Measurements from ENCODE around the gene C10orf105. TPM values are rescaled to one million over a fixed set of nuclear protein-coding genes. Genes with fewer than 3 reads are reported as not detected.

C10orf105 gene
- total RNA-seq, 1 experiment from 2014 or later = not detected

DNA sequence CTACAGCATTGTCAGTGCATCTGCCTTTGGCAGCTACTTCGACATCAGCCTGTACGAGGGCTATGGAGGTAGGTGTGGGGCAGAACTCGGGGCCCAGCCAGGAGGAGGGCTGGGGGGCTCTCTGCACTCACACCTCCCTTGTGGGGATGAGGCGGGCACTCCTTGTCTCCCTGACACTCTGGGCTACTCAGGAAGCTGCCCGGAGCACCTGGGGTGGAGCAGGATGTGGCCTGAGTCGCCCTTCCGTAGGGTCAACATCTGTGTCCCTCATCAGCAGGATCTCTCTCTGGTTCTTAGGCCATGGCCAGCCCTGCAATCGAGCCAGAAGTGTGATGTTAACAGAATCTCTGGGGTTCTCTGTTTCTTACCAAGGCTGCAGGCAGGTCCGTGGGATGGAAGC is 40.2 kb downstream of the C10orf105 start:
- no peaks in the 10 kb centered on the region for H3K36me3 ChIP-seq
- H3K27me3 ChIP-seq = no peaks in the 10 kb centered on the region
- H3K9me3 ChIP-seq (replicated peaks) = no peaks in the 10 kb centered on the region
- H3K4me1 ChIP-seq = no peaks in the 10 kb centered on the region
- no peak for DNase-seq
- H3K27ac ChIP-seq = no peak overlapping the region
- no peak overlapping the region for H3K4me3 ChIP-seq

DNA sequence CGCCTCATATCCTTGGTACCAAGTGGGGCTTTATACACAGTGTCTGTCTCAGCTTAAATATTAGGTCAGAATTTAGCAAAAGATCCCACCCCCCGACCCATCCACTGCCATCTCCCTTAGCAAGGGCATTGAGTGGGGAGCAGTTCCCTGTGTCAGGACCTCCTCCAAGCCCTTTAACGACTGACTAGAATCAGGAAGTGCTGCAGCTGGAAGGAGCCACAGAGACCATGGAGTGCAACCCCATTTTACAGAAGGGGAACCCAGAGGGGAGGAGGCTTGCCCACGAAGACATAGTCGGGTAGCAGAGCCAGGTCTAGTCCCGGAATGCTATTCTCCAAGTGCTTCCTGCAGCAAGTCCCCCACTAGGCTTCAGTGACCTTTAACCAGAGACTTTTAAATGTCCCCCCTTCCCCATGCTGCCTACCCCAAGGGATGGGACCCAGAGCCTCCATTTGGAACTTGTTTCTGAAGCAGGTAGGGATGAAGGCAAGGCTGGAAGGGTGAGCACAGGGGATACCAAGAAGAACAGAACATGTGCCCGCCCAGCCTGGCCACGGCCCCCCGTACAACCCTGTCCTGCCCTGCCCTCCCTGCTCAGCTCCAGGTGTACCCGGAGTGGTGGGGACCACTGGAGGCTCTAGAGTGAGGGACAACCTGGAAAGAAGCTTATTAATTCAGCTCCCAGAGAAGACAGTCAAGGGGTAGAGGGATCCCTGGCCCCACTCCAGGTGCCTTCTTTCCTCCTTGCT is 41.3 kb downstream of the C10orf105 start:
- no peaks in the 10 kb centered on the region for H3K4me1 ChIP-seq
- H3K27me3 ChIP-seq = no peaks in the 10 kb centered on the region
- no peaks in the 10 kb centered on the region for H3K9me3 ChIP-seq (replicated peaks)
- no peaks in the 10 kb centered on the region for H3K36me3 ChIP-seq
- no peak for DNase-seq
- no peak overlapping the region for H3K27ac ChIP-seq
- no peak overlapping the region for H3K4me3 ChIP-seq

DNA sequence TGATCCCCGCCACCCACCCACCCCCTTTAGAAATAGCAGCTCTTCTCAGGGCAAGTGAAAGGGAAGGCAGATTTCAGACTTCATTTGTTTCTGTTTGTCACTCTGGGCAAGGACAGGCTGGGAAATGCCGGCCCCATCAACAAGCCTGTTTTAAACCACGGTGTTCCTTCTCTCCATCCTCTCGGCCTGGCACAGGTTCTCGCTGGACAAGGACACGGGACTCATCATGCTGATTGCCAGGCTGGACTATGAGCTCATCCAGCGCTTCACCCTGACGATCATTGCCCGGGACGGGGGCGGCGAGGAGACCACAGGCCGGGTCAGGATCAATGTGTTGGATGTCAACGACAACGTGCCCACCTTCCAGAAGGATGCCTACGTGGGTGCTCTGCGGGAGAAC is 42.3 kb downstream of the C10orf105 start:
- Histone ChIP-seq H3K4me1 (no peaks in the 10 kb centered on the region), H3K27ac (no peak overlapping the region), H3K36me3 (no peaks in the 10 kb centered on the region), H3K4me3 (no peak overlapping the region), H3K9me3 (replicated peaks) (no peaks in the 10 kb centered on the region), H3K27me3 (no peaks in the 10 kb centered on the region)
- DNase-seq = no peak

DNA sequence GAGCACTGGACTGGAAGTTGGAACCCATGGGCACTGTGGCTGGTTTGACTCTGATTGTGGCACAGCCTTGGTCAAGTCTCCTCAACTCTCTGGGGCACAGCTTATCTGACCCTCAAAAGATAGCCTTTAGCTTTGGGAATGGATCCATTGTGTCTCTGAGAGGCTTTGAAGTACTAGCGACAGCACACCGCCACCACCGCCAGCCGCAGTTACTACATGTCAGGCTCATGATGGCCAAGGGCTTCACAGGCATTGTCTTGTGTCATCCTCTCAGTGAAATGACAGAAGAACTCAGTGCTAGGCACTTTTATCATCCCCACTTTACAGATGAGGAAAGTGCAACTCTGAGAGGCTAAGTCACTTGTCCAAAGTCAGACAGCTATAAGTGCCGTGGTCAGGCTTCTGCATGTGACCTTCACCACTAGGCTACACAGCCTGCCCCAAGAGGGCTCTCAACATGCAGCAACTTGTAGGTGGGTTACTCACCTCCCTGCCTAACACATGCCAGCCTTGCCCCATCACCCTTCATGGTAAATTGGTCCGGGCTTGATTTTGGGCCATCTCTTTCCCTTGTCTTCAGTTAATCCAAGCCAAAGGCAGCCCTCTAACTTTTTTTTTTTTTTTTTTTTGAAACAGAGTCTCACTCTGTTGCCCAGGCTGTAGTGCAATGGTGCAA is 44.1 kb downstream of the C10orf105 start:
- Histone ChIP-seq H3K4me1 (no peaks in the 10 kb centered on the region), H3K36me3 (no peaks in the 10 kb centered on the region), H3K27ac (no peak overlapping the region), H3K27me3 (no peaks in the 10 kb centered on the region), H3K9me3 (replicated peaks) (no peaks in the 10 kb centered on the region), H3K4me3 (no peak overlapping the region)
- DNase-seq = no peak

DNA sequence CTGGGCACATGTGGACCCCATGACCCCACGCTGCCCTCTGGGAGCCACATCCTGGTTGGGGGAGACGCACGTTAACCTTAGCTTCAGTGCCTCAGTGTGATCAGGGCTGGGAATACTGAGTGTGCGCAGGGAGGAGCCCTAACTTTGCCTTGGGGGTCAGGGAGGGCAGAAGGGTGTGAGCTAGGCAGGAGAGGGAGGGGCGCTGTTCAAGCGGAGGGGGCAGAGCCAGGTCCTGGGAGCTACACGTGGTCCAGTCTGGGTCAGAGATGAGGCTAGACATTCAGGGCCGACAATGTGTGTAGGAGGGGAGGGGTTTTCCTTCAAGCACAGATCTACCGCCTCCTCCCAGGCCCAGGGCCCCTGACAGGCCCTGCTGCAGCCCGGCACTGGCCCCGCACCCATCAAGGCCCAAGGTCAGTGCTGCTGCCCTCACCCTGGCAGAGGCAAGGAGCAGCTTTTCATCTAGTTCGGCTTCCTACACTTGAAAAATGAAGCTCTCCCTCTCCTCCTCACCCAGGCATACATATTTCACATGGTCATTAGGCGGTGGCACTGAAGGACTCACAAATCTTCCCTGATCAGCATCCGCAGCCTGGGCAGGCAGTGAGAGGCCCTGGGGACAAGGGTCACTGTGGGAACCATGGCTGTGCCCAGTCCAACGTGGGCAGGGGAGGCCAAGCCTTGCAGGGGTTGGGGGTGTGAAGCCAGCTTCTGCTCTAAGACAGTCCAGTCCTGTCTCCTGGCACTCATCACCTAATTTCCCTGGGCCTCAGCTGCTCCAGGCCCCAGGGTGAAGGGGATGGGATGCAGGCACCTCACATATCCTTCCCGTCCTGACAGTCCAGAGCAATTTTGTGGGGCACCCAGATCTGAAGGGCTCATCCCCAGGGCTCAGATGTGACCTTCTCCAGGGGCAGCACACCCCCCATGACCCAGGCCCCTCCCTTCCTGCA is 47.3 kb downstream of the C10orf105 start:
- Histone ChIP-seq H3K4me3 (no peak overlapping the region), H3K27me3 (no peaks in the 10 kb centered on the region), H3K27ac (no peak overlapping the region), H3K9me3 (replicated peaks) (no peaks in the 10 kb centered on the region), H3K36me3 (no peaks in the 10 kb centered on the region), H3K4me1 (no peaks in the 10 kb centered on the region)
- no peak for DNase-seq

DNA sequence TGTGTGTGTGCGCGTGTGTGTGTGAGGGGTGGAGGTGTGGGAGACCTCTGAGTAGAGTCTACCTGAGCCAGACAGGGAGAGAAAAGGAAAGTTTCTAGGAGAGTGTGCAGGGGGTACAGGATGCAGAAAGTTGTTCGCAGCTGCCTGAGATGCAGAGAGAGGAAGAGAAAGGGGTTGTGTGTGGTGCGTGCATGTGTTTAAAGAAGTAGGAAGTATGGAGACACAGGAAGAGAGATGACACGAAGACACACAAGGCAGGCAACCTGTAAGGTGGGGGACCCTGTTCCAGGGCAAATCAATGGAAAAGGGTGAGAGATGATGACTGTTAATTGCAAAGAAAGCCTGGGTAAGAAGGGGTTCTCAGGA is 52.2 kb downstream of the C10orf105 start:
- Histone ChIP-seq H3K27me3 (no peaks in the 10 kb centered on the region), H3K27ac (no peak overlapping the region), H3K36me3 (no peaks in the 10 kb centered on the region), H3K9me3 (replicated peaks) (no peaks in the 10 kb centered on the region), H3K4me3 (no peak overlapping the region), H3K4me1 (no peaks in the 10 kb centered on the region)
- no peak for DNase-seq

DNA sequence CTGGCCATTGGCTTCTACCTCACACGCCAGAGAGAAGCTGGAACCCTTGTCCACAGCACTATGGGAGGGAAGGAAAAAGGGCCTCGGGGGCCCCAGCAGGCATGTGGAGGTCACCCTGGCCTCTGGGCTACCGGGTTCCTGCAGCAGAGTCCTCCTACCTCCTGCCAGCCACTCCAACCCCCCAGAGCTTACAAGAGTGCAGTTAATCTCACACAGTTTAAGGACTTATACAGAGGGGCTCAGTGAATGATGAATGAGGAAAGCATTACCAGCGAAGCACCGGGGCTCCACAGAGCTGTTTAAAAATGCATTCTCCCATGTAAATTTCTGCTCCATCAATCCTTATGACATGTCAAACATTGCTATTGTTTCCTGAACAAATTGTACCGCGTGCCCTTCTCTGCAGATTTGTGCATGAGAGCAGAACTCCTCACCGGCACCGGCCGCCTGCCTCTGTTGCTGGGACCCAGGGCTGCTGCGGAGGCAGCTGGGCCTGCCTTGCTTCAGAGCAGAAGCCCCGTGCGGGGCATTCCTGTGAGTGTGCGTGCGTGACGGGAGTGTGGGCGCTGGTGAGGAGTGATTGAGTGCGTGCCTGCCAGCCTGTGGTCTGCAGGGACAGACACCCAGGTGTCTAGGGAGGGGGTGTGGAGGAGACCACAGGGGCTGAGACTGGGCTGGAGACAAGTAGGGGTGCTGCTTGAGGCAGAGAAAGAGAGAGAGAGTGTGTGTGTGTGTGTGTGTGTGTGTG is 52.8 kb downstream of the C10orf105 start:
- DNase-seq = no peak
- H3K4me1 ChIP-seq = no peaks in the 10 kb centered on the region
- H3K9me3 ChIP-seq (replicated peaks) = no peaks in the 10 kb centered on the region
- H3K27me3 ChIP-seq = no peaks in the 10 kb centered on the region
- no peak overlapping the region for H3K4me3 ChIP-seq
- no peaks in the 10 kb centered on the region for H3K36me3 ChIP-seq
- H3K27ac ChIP-seq = no peak overlapping the region

DNA sequence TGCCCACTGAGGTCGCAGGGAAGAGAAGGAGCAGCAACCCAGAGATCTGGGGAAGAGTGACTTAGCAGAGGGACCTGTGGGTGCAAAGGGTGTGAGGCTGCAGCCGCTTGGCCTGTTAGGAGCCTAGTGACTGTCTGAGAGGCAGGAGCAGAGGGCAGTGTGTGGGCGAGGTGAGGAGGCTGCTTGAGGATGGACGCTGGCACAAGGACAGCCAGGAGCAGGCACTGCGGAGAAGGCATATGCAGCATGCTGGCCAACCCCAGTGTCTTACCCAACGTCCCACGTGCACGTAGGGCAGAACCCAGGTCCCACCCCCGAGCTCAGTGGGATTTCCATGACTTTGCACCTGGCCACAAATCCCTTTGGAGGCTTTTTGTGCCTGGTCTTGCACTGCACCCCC is 54.1 kb downstream of the C10orf105 start:
- no peak for DNase-seq
- Histone ChIP-seq H3K4me3 (no peak overlapping the region), H3K36me3 (no peaks in the 10 kb centered on the region), H3K27me3 (no peaks in the 10 kb centered on the region), H3K9me3 (replicated peaks) (no peaks in the 10 kb centered on the region), H3K27ac (no peak overlapping the region), H3K4me1 (no peaks in the 10 kb centered on the region)

DNA sequence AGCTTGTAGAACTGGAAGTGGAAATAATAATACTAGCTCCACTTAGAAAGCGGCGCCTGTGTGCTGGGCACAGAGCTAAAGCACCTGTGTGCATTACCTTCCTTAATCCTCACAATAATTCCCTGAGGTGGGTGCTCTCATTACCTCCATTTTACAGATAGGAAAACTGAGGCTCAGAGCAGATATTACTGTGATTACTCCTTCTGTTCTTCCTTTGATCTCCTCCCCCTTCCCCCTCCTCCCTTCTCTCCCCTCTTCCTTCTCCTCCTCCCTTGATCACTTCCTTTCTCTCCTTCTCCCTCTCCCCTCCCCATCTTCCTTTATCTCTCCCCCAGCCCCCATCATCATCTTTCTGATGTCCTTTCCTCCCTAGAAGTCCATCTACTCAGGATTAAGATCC is 55.0 kb downstream of the C10orf105 start:
- no peaks in the 10 kb centered on the region for H3K27me3 ChIP-seq
- no peaks in the 10 kb centered on the region for H3K4me1 ChIP-seq
- H3K36me3 ChIP-seq = no peaks in the 10 kb centered on the region
- no peak for DNase-seq
- H3K9me3 ChIP-seq (replicated peaks) = no peaks in the 10 kb centered on the region
- no peak overlapping the region for H3K4me3 ChIP-seq
- H3K27ac ChIP-seq = no peak overlapping the region

DNA sequence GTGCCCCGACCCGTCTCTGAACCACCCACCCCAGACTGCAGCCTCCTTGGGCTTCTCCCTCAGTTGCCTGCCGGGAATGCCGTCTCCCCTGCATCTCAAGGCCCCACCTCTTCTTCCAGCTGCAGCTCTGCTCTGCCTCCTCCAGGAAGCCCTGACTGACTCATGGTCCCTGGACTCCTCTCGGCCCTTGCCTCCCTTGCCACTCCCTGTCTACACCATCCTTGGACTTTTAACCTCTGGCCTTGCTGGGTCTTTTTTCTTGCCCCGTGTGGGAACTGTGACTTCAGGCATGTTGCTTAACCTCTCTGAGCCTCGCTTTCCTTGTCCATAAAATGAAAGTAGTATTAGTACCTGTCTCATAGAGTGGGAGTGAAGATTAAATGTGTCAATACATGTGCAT is 56.3 kb downstream of the C10orf105 start:
- DNase-seq = no peak
- no peaks in the 10 kb centered on the region for H3K27me3 ChIP-seq
- no peak overlapping the region for H3K27ac ChIP-seq
- H3K4me1 ChIP-seq = no peaks in the 10 kb centered on the region
- H3K9me3 ChIP-seq (replicated peaks) = no peaks in the 10 kb centered on the region
- no peaks in the 10 kb centered on the region for H3K36me3 ChIP-seq
- no peak overlapping the region for H3K4me3 ChIP-seq

DNA sequence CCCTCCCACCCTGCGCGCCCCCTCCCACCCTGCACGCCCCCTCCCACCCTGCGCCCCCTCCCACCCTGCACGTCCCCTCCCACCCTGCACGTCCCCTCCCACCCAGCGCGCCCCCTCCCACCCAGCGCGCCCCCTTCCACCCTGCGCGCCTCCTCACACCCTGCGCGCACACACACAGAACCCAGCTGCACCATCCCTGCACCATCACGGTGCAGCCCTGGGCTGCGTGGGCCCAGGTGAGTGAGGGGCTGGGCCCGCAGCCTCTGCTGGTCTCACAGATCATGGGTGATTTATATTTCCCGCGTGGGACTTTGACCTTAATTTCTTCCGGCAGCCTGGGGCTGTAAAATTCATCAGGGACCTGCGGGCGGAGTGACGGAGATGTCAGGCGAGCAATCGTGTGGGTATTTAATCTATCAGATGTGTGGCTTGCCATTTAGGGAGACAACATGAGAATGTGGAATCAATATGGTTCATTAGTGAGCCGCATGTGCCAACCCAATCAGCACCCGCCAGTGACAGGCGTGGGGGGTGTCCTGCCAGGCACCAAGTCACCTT is 57.7 kb downstream of the C10orf105 start:
- Histone ChIP-seq H3K9me3 (replicated peaks) (no peaks in the 10 kb centered on the region), H3K27me3 (no peaks in the 10 kb centered on the region)

More for the DNA sequence above, 57.7 kb downstream of the C10orf105 start:
- no peak for DNase-seq
- H3K4me1 ChIP-seq = no peaks in the 10 kb centered on the region
- no peak overlapping the region for H3K4me3 ChIP-seq
- no peak overlapping the region for H3K27ac ChIP-seq
- H3K36me3 ChIP-seq = no peaks in the 10 kb centered on the region

Data from SJCRH30 (cell line).